Natural killer cell (primary cell): ENCODE measurements around the gene C18orf63. TPM values are rescaled to one million over a fixed set of nuclear protein-coding genes. Genes with fewer than 3 reads are reported as not detected.

Experiments
- ATAC-seq, 3 donors: fragments of 150-1000 bp in 2 of 3; fragments of 200-7000 bp in 1 of 3; cut with Tn5 transposase; 1 replicate in 1 of 3; 2 replicates in 2 of 3; pipeline ENCODE4 v1.10.0; 2021; ENCODE audit warnings: mild to moderate bottlenecking in 2 of 3, moderate library complexity in 2 of 3
- DNase-seq, 2 donors: peaks; one replicate each; pipeline versions ENCODE4 v3.0.0 to v3.0.0-alpha.2; 2013 to 2021; ENCODE audit warnings: mixed read lengths in 1 of 2
- H3K27ac ChIP-seq: one replicate; pipeline ENCODE4 v1.5.1; 2013; ENCODE audit warnings: mild to moderate bottlenecking, low read length
- H3K27me3 ChIP-seq: one replicate; pipeline ENCODE4 v1.6.1; 2013; ENCODE audit warnings: low read length; ENCODE audit not compliant: control insufficient read depth, insufficient read depth
- H3K36me3 ChIP-seq: one replicate; pipeline ENCODE4 v1.6.1; 2013; ENCODE audit warnings: low read length; ENCODE audit not compliant: control insufficient read depth, insufficient read depth
- H3K4me1 ChIP-seq: one replicate; pipeline ENCODE4 v1.6.1; 2013; ENCODE audit warnings: low read length; ENCODE audit not compliant: control insufficient read depth, insufficient read depth
- H3K4me3 ChIP-seq: one replicate; pipeline ENCODE4 v1.5.1; 2013; ENCODE audit warnings: low read length
- H3K9me3 ChIP-seq: one replicate; pipeline ENCODE4 v1.6.1; 2013; ENCODE audit warnings: low read length; ENCODE audit not compliant: control insufficient read depth, insufficient read depth
- H3K27ac Mint-ChIP-seq, 2 donors: one replicate each; pipeline ENCODE4 v1.8.0; 2022; ENCODE audit warnings: mild to moderate bottlenecking in 2 of 2, mixed read lengths in 2 of 2, moderate library complexity in 1 of 2
- H3K27me3 Mint-ChIP-seq, 2 donors: one replicate each; pipeline ENCODE4 v1.8.0; 2022; ENCODE audit warnings: low read depth in 2 of 2, mixed read lengths in 2 of 2
- H3K36me3 Mint-ChIP-seq: one replicate; pipeline ENCODE4 v1.8.0; 2022; ENCODE audit warnings: mixed read lengths
- H3K4me1 Mint-ChIP-seq, 2 donors: one replicate each; pipeline ENCODE4 v1.8.0; 2022; ENCODE audit warnings: mixed read lengths in 2 of 2
- H3K4me3 Mint-ChIP-seq: one replicate; pipeline ENCODE4 v1.8.0; 2022; ENCODE audit warnings: mild to moderate bottlenecking, moderate library complexity, mixed read lengths
- H3K9me3 Mint-ChIP-seq, 2 donors: one replicate each; pipeline ENCODE4 v1.8.0; 2022; ENCODE audit warnings: mixed read lengths in 2 of 2
- CTCF ChIP-seq: fragments of 200-600 bp; IDR thresholded peaks from one replicate; pipeline ENCODE4 v1.8.0; 2022; ENCODE audit warnings: antibody characterized with exemption
- WGBS: methylation state at CpG from one replicate; pipeline ENCODE4 v1.1.7; 2013; ENCODE audit warnings: missing lambda C conversion rate; ENCODE audit not compliant: insufficient coverage; 5-methylcytosine and 5-hydroxymethylcytosine counted together
- intact Hi-C: fragments of 100-400 bp; cut with micrococcal nuclease; formaldehyde crosslinking; loops from one replicate; pipeline ENCODE4 v1.14.2; 2022
- total RNA-seq, 4 donors: library from RNA; stranded (reverse); fragments of 120-200 nt in 1 of 4; gene quantifications; one replicate each; pipeline versions ENCODE4 v1.2.3 to v1.2.4, GENCODE V29; 2013 to 2022

C18orf63 gene
- total RNA-seq, 3 donors from 2014 or later (not counting 1 experiment from before 2014, with no cell fraction given) = not detected

DNA sequence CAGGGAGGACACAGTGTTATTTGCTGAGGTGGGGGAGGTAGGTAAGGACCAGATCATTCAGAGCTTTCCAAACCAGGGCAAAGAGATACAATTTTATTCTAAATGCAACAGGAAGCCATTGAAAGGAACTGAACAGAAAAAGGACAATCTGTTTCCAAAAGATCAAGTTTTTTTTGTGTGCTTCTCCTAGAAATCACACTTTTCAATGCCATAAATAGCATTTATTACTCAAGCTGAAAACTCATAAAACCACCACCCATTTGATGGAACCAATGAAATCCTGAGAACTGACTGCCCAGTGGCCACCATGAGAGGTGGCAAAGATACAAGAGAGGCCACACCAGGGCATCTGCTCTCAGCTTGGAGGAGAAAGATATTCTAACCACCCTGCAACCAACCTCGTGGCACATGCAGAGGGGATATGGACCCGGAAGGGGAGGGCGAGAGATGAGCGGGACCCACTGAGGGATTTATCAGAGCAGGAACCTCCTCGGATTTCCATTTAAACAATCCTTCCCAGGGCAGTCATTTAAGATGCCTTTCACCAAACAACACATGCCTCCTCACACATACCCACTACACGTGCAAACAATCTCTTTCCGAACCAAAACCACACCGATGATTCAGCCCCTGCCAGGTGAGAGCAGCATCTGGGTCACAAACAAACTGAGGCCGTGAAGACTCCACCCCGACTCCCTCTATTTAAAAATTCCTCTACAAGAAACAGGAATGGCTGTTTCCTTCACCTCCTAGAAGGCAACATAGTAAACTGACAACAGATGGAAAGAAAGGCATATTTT is 32.7 kb upstream of the C18orf63 start:
- WGBS = 79% methylated on average over 10 of the region's 10 CpGs
- H3K36me3 ChIP-seq = no peaks in the 10 kb centered on the region
- H3K4me1 ChIP-seq = peaks cover 9% of the 10 kb centered on the region
- H3K4me3 Mint-ChIP-seq = no peak overlapping the region
- no peak overlapping the region for H3K27ac ChIP-seq
- H3K9me3 ChIP-seq = no peaks in the 10 kb centered on the region
- no peaks in the 10 kb centered on the region for H3K36me3 Mint-ChIP-seq
- no peak for TF ChIP-seq CTCF
- DNase-seq (peak in 1 of 2 donors; percentile 10), ATAC-seq (no peak)
- H3K9me3 Mint-ChIP-seq = no peaks in the 10 kb centered on the region
- H3K27ac Mint-ChIP-seq = peak overlapping the region in 1 of 2 donors; percentile 48
- intact Hi-C loops = no loop called here
- H3K4me3 ChIP-seq = no peak overlapping the region
- H3K27me3 ChIP-seq = no peaks in the 10 kb centered on the region
- no peaks in the 10 kb centered on the region for H3K27me3 Mint-ChIP-seq
- H3K4me1 Mint-ChIP-seq = peaks cover 20 to 27% of the 10 kb centered on the region in 2 donors

- Mint-ChIP-seq H3K9me3 (no peaks in the 10 kb centered on the region), H3K4me3 (no peak overlapping the region), H3K27ac (no peak overlapping the region), H3K36me3 (no peaks in the 10 kb centered on the region), H3K4me1 (peaks cover 20 to 27% of the 10 kb centered on the region in 2 donors), H3K27me3 (no peaks in the 10 kb centered on the region)
- Histone ChIP-seq H3K9me3 (no peaks in the 10 kb centered on the region), H3K27ac (no peak overlapping the region), H3K36me3 (no peaks in the 10 kb centered on the region), H3K4me3 (no peak overlapping the region), H3K27me3 (no peaks in the 10 kb centered on the region), H3K4me1 (peaks cover 9% of the 10 kb centered on the region)
- DNase-seq (no peak), ATAC-seq (no peak)
- TF ChIP-seq CTCF = no peak
- 80% methylated on average over 10 of the region's 10 CpGs for WGBS
- intact Hi-C loops = no loop called here
These were observed 32.0 kb upstream of the C18orf63 start for GRCh38 chr18:74283646-74284045.

DNA sequence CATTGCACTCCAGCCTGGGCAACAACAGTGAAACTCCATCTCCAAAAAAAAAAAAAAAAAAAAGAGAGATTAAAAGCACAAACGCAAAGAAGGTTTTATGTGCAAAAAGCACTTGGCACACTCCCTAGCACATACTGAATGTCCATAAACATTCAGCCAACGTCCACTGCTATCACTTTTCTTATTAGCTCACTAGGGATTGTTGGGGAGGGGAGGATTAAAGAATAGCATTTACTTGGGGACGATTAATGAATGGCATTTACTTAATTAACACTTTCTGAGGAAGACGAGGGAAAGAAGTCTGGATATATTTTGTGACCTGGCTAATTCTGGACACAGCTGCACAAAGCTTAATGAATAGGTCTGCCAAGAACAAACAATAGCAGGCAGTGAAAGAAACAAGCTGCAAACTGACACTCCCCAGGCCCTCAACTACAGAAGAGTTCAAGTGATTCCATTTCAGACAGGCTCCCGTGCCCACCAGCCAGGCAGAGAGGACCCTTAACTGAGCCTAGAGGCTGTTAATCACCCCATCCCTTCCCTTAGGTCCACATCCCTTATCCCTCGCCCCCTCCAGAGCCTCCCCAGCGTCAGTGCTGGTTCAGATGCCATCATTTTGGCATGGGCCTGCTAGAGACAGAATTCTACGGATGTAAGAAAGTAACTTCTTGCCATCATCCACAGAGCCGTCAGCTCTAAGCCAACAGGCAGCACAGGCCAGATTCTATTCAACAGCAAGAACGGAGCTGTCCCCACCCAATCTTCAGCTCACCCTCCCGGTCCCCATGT is 31.3 kb upstream of the C18orf63 start:
- ATAC-seq (no peak), DNase-seq (no peak)
- no peak overlapping the region for H3K27ac Mint-ChIP-seq
- 86% methylated on average over 9 of the region's 11 CpGs for WGBS
- Histone ChIP-seq H3K27me3 (no peaks in the 10 kb centered on the region), H3K9me3 (no peaks in the 10 kb centered on the region), H3K4me1 (peaks cover 9% of the 10 kb centered on the region), H3K4me3 (no peak overlapping the region), H3K27ac (no peak overlapping the region), H3K36me3 (no peaks in the 10 kb centered on the region)
- H3K4me1 Mint-ChIP-seq = peaks cover 20 to 27% of the 10 kb centered on the region in 2 donors
- no peaks in the 10 kb centered on the region for H3K36me3 Mint-ChIP-seq
- intact Hi-C loops = no loop called here
- TF ChIP-seq CTCF = no peak
- no peaks in the 10 kb centered on the region for H3K27me3 Mint-ChIP-seq
- no peaks in the 10 kb centered on the region for H3K9me3 Mint-ChIP-seq
- H3K4me3 Mint-ChIP-seq = no peak overlapping the region
